ENCODE results near the gene CSNK1G3.
"Not testable (repeated sequence)": the region's sequence is repeated elsewhere in the genome, so short reads cannot be mapped to it uniquely, and the experiment has no call there.

CSNK1G3 gene

GRCh38 chr5:123511648-123512605, at the start of gene CSNK1G3:
Gene CSNK1G3, plus strand, starts transcription at chr5:123512177. Its CDS starts 33,487 bp downstream, at chr5:123545664.
- H3K36me3 ChIP-seq (ENCODE audit: insufficient read depth, low read length) = no peaks in the 10 kb centered on the region
- no peak within 1 kb of the TSS for H2AFZ ChIP-seq (ENCODE audit: low read depth, low read length)
- H3K4me3 ChIP-seq (ENCODE audit: low read length) = peak within 1 kb of the TSS; percentile 80
- H3K4me1 ChIP-seq (ENCODE audit: insufficient read depth, low read length) = peaks cover 26% of the 10 kb centered on the region
- H3K9me3 ChIP-seq (ENCODE audit: low read length) = no peaks in the 10 kb centered on the region
- no peaks in the 10 kb centered on the region for H3K27me3 ChIP-seq (ENCODE audit: insufficient read depth, low read length)

- not testable (repeated sequence) for H3K4me3 ChIP-seq (ENCODE audit: low read length); H3K4me1 ChIP-seq (ENCODE audit: insufficient read depth, low read length); H3K27me3 ChIP-seq (ENCODE audit: insufficient read depth, low read length); H3K9me3 ChIP-seq (ENCODE audit: low read length); H3K36me3 ChIP-seq (ENCODE audit: insufficient read depth, low read length); H2AFZ ChIP-seq (ENCODE audit: low read depth, low read length)
These were observed 45.1 kb upstream of the CSNK1G3 start for GRCh38 chr5:123466839-123467238.

GRCh38 chr5:123471385-123471784, 40.6 kb upstream of the CSNK1G3 start:
- Histone ChIP-seq H3K4me1 (ENCODE audit: insufficient read depth, low read length) (peaks cover 8% of the 10 kb centered on the region), H2AFZ (ENCODE audit: low read depth, low read length) (no peak overlapping the region), H3K9me3 (ENCODE audit: low read length) (no peaks in the 10 kb centered on the region), H3K27me3 (ENCODE audit: insufficient read depth, low read length) (no peaks in the 10 kb centered on the region), H3K36me3 (ENCODE audit: insufficient read depth, low read length) (no peaks in the 10 kb centered on the region), H3K4me3 (ENCODE audit: low read length) (no peak overlapping the region)

GRCh38 chr5:123472150-123472924, 39.6 kb upstream of the CSNK1G3 start:
- H3K4me3 ChIP-seq (ENCODE audit: low read length) = no peak overlapping the region
- H3K27me3 ChIP-seq (ENCODE audit: insufficient read depth, low read length) = no peaks in the 10 kb centered on the region
- H3K36me3 ChIP-seq (ENCODE audit: insufficient read depth, low read length) = no peaks in the 10 kb centered on the region
- no peak overlapping the region for H2AFZ ChIP-seq (ENCODE audit: low read depth, low read length)
- H3K9me3 ChIP-seq (ENCODE audit: low read length) = no peaks in the 10 kb centered on the region
- peaks cover 8% of the 10 kb centered on the region for H3K4me1 ChIP-seq (ENCODE audit: insufficient read depth, low read length)

GRCh38 chr5:123474228-123474627, 37.7 kb upstream of the CSNK1G3 start:
- no peak overlapping the region for H2AFZ ChIP-seq (ENCODE audit: low read depth, low read length)
- peaks cover 8% of the 10 kb centered on the region for H3K4me1 ChIP-seq (ENCODE audit: insufficient read depth, low read length)
- H3K36me3 ChIP-seq (ENCODE audit: insufficient read depth, low read length) = no peaks in the 10 kb centered on the region
- H3K9me3 ChIP-seq (ENCODE audit: low read length) = no peaks in the 10 kb centered on the region
- no peak overlapping the region for H3K4me3 ChIP-seq (ENCODE audit: low read length)
- H3K27me3 ChIP-seq (ENCODE audit: insufficient read depth, low read length) = no peaks in the 10 kb centered on the region

- H3K4me3 ChIP-seq (ENCODE audit: low read length) = no peak overlapping the region
- H3K9me3 ChIP-seq (ENCODE audit: low read length) = no peaks in the 10 kb centered on the region
- no peaks in the 10 kb centered on the region for H3K36me3 ChIP-seq (ENCODE audit: insufficient read depth, low read length)
- H3K27me3 ChIP-seq (ENCODE audit: insufficient read depth, low read length) = no peaks in the 10 kb centered on the region
- H3K4me1 ChIP-seq (ENCODE audit: insufficient read depth, low read length) = peaks cover 8% of the 10 kb centered on the region
- no peak overlapping the region for H2AFZ ChIP-seq (ENCODE audit: low read depth, low read length)
These were observed 35.2 kb upstream of the CSNK1G3 start for GRCh38 chr5:123476731-123477130.

GRCh38 chr5:123478546-123478945, 33.4 kb upstream of the CSNK1G3 start:
- Histone ChIP-seq H3K4me3 (ENCODE audit: low read length) (no peak overlapping the region), H3K4me1 (ENCODE audit: insufficient read depth, low read length) (no peaks in the 10 kb centered on the region), H3K9me3 (ENCODE audit: low read length) (no peaks in the 10 kb centered on the region), H2AFZ (ENCODE audit: low read depth, low read length) (no peak overlapping the region), H3K36me3 (ENCODE audit: insufficient read depth, low read length) (no peaks in the 10 kb centered on the region), H3K27me3 (ENCODE audit: insufficient read depth, low read length) (no peaks in the 10 kb centered on the region)

- no peaks in the 10 kb centered on the region for H3K9me3 ChIP-seq (ENCODE audit: low read length)
- no peaks in the 10 kb centered on the region for H3K36me3 ChIP-seq (ENCODE audit: insufficient read depth, low read length)
- peaks cover 5% of the 10 kb centered on the region for H3K4me1 ChIP-seq (ENCODE audit: insufficient read depth, low read length)
- H3K27me3 ChIP-seq (ENCODE audit: insufficient read depth, low read length) = no peaks in the 10 kb centered on the region
- no peak overlapping the region for H3K4me3 ChIP-seq (ENCODE audit: low read length)
- H2AFZ ChIP-seq (ENCODE audit: low read depth, low read length) = no peak overlapping the region
These were observed 29.7 kb upstream of the CSNK1G3 start for GRCh38 chr5:123482258-123482657.

- H3K4me1 ChIP-seq (ENCODE audit: insufficient read depth, low read length) = peaks cover 9% of the 10 kb centered on the region
These were observed 28.4 kb upstream of the CSNK1G3 start for GRCh38 chr5:123483446-123484077.

GRCh38 chr5:123485275-123485674, 26.7 kb upstream of the CSNK1G3 start:
- peaks cover 9% of the 10 kb centered on the region for H3K4me1 ChIP-seq (ENCODE audit: insufficient read depth, low read length)

More at GRCh38 chr5:123483446-123484077, 28.4 kb upstream of the CSNK1G3 start:
- Histone ChIP-seq H3K27me3 (ENCODE audit: insufficient read depth, low read length) (no peaks in the 10 kb centered on the region), H2AFZ (ENCODE audit: low read depth, low read length) (no peak overlapping the region), H3K9me3 (ENCODE audit: low read length) (no peaks in the 10 kb centered on the region), H3K4me3 (ENCODE audit: low read length) (no peak overlapping the region), H3K36me3 (ENCODE audit: insufficient read depth, low read length) (no peaks in the 10 kb centered on the region)

GRCh38 chr5:123486951-123487655, 24.9 kb upstream of the CSNK1G3 start:
- peak overlapping the region; percentile 0 for H2AFZ ChIP-seq (ENCODE audit: low read depth, low read length)
- H3K4me1 ChIP-seq (ENCODE audit: insufficient read depth, low read length) = peaks cover 9% of the 10 kb centered on the region
- no peaks in the 10 kb centered on the region for H3K27me3 ChIP-seq (ENCODE audit: insufficient read depth, low read length)
- H3K9me3 ChIP-seq (ENCODE audit: low read length) = no peaks in the 10 kb centered on the region
- no peak overlapping the region for H3K4me3 ChIP-seq (ENCODE audit: low read length)
- no peaks in the 10 kb centered on the region for H3K36me3 ChIP-seq (ENCODE audit: insufficient read depth, low read length)

More at GRCh38 chr5:123485275-123485674, 26.7 kb upstream of the CSNK1G3 start:
- Histone ChIP-seq H2AFZ (ENCODE audit: low read depth, low read length) (no peak overlapping the region), H3K27me3 (ENCODE audit: insufficient read depth, low read length) (no peaks in the 10 kb centered on the region), H3K36me3 (ENCODE audit: insufficient read depth, low read length) (no peaks in the 10 kb centered on the region), H3K9me3 (ENCODE audit: low read length) (no peaks in the 10 kb centered on the region), H3K4me3 (ENCODE audit: low read length) (no peak overlapping the region)

- H3K4me3 ChIP-seq (ENCODE audit: low read length) = no peak overlapping the region
- H3K9me3 ChIP-seq (ENCODE audit: low read length) = no peaks in the 10 kb centered on the region
- H3K4me1 ChIP-seq (ENCODE audit: insufficient read depth, low read length) = peaks cover 9% of the 10 kb centered on the region
- H2AFZ ChIP-seq (ENCODE audit: low read depth, low read length) = no peak overlapping the region
- H3K36me3 ChIP-seq (ENCODE audit: insufficient read depth, low read length) = no peaks in the 10 kb centered on the region
- H3K27me3 ChIP-seq (ENCODE audit: insufficient read depth, low read length) = no peaks in the 10 kb centered on the region
These were observed 21.0 kb upstream of the CSNK1G3 start for GRCh38 chr5:123490974-123491373.

All from neuron (in vitro differentiated cells).